A673 (cell line): ENCODE results near the gene WDR59.

ENCODE experiments used
- EZH2 ChIP-seq: fragments of 200-600 bp; sonication (generic); IDR thresholded peaks from 2 replicates; pipeline ENCODE4 v1.6.1; 2017; ENCODE audit warnings: borderline replicate concordance, low read depth, mild to moderate bottlenecking, mixed read lengths, antibody characterized with exemption, low read length; ENCODE audit not compliant: poor library complexity, severe bottlenecking
- TF ChIP-seq, protein P1 (sequence below): fragments of 300-800, 200-600 bp; sonication (generic); conservative IDR thresholded peaks from 2 replicates; pipeline ENCODE4 v1.5.1; 2017; ENCODE audit warnings: low read depth, mild to moderate bottlenecking, antibody characterized with exemption, low read length, moderate library complexity, mixed read lengths

DNA sequence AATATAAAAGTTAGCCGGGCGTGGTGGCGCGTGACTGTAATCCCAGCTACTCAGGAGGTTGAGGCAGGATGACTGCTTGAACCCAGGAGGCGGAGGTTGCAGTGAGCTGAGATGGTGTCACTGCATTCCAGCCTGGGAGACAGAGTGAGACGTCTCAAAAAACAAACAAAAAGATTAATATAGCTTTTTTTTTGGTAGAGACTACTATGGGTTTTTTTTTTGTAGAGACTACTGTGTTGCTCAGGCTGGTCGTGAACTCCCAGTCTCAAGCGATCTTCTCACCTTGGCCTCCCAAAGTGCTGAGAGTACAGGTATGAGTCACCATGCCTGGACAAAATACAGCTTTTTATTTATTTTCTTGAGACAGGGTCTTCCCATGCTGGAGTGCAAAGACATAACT lies 34.1 kb upstream of the WDR59 start:
- no peak for TF ChIP-seq EZH2
- TF ChIP-seq, protein P1, sequence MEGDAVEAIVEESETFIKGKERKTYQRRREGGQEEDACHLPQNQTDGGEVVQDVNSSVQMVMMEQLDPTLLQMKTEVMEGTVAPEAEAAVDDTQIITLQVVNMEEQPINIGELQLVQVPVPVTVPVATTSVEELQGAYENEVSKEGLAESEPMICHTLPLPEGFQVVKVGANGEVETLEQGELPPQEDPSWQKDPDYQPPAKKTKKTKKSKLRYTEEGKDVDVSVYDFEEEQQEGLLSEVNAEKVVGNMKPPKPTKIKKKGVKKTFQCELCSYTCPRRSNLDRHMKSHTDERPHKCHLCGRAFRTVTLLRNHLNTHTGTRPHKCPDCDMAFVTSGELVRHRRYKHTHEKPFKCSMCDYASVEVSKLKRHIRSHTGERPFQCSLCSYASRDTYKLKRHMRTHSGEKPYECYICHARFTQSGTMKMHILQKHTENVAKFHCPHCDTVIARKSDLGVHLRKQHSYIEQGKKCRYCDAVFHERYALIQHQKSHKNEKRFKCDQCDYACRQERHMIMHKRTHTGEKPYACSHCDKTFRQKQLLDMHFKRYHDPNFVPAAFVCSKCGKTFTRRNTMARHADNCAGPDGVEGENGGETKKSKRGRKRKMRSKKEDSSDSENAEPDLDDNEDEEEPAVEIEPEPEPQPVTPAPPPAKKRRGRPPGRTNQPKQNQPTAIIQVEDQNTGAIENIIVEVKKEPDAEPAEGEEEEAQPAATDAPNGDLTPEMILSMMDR, result no peak
